MCF 10A (cell line): ENCODE results near the gene ACSL3. TPM values are rescaled to one million over a fixed set of nuclear protein-coding genes. Genes with fewer than 3 reads are reported as not detected.

Experiments
- BruUV-seq: library from RNA; stranded (reverse); fragments of 400-500 nt; replicated peaks from 2 replicates; lab custom pipeline; 2021; lab: Mats Ljungman, UMichigan
- CTCF ChIA-PET: fragments of 300-600 bp; sonication (Branson Sonifier 250); formaldehyde crosslinking; extraction: SDS; loops from one replicate; lab custom pipeline; 2021; ENCODE audit warnings: antibody characterized with exemption, inconsistent platforms; lab: Yijun Ruan, JAX
- POLR2A ChIA-PET: fragments of 300-600, 350-650 bp; sonication (Branson Sonifier 250); formaldehyde crosslinking; extraction: SDS; loops from one replicate; lab custom pipeline; 2020; ENCODE audit warnings: antibody characterized with exemption, inconsistent platforms; lab: Yijun Ruan, JAX
- DNase-seq: peaks from one replicate; pipeline ENCODE4 v3.0.0-alpha.2; 2018; ENCODE audit not compliant: unreplicated experiment
- H3K27ac Mint-ChIP-seq: one replicate; pipeline ENCODE4 v1.8.0; 2022; ENCODE audit warnings: mild to moderate bottlenecking, low read depth, mixed read lengths; ENCODE audit not compliant: unreplicated experiment
- H3K27me3 Mint-ChIP-seq: one replicate; pipeline ENCODE4 v1.8.0; 2022; ENCODE audit warnings: mixed read lengths; ENCODE audit not compliant: insufficient read depth, unreplicated experiment
- H3K36me3 Mint-ChIP-seq: one replicate; pipeline ENCODE4 v1.8.0; 2022; ENCODE audit warnings: mild to moderate bottlenecking, moderate library complexity, mixed read lengths; ENCODE audit not compliant: insufficient read depth, unreplicated experiment
- H3K4me1 Mint-ChIP-seq: one replicate; pipeline ENCODE4 v1.8.0; 2022; ENCODE audit warnings: mixed read lengths; ENCODE audit not compliant: insufficient read depth, unreplicated experiment
- H3K4me3 Mint-ChIP-seq: one replicate; pipeline ENCODE4 v1.8.0; 2022; ENCODE audit warnings: mild to moderate bottlenecking, moderate library complexity, mixed read lengths; ENCODE audit not compliant: unreplicated experiment
- H3K9me3 Mint-ChIP-seq: one replicate; pipeline ENCODE4 v1.8.0; 2022; ENCODE audit warnings: mixed read lengths; ENCODE audit not compliant: unreplicated experiment
- intact Hi-C: fragments of 100-400 bp; cut with micrococcal nuclease; formaldehyde crosslinking; loops from 2 replicates; pipeline ENCODE4 v1.14.1; 2022
- total RNA-seq: library from RNA; stranded (reverse); gene quantifications from 2 replicates; pipeline ENCODE4 v1.2.3, GENCODE V29; 2022
- TF ChIP-seq, protein P1 (sequence below): fragments of 200-600 bp; IDR thresholded peaks from one replicate; pipeline ENCODE4 v1.8.0; 2022; ENCODE audit warnings: antibody characterized with exemption, mild to moderate bottlenecking; ENCODE audit not compliant: unreplicated experiment

ACSL3 gene
- total RNA-seq, 1 experiment from 2014 or later = 183 TPM

DNA sequence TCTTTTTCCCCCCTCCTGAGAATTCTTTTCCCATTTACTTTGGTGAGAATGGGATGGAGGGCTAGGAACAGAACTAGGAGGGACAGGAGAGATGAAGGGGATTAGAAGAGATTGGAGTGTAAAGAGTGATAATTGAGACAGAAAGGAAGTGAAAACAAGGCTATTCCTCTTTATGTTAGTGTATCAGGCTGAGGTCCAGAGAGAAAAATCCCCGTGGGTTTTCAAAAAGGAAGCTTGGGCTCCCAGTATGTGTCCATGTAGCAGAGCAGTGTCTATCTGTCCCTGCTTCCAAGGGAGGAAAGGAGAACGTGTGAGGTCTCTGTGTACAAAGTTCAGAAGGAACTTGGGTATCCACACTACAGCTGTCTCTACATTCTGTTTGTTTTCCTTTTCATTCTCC, 131.3 kb downstream of the ACSL3 start:
- DNase-seq = no peak
- Mint-ChIP-seq H3K27me3 (no peaks in the 10 kb centered on the region), H3K4me3 (no peak overlapping the region), H3K27ac (no peak overlapping the region), H3K9me3 (peaks cover 7% of the 10 kb centered on the region), H3K36me3 (no peaks in the 10 kb centered on the region), H3K4me1 (peaks cover 14% of the 10 kb centered on the region)
- BruUV-seq = no TSS peak
- intact Hi-C loops = no loop called here
- TF ChIP-seq, protein P1, sequence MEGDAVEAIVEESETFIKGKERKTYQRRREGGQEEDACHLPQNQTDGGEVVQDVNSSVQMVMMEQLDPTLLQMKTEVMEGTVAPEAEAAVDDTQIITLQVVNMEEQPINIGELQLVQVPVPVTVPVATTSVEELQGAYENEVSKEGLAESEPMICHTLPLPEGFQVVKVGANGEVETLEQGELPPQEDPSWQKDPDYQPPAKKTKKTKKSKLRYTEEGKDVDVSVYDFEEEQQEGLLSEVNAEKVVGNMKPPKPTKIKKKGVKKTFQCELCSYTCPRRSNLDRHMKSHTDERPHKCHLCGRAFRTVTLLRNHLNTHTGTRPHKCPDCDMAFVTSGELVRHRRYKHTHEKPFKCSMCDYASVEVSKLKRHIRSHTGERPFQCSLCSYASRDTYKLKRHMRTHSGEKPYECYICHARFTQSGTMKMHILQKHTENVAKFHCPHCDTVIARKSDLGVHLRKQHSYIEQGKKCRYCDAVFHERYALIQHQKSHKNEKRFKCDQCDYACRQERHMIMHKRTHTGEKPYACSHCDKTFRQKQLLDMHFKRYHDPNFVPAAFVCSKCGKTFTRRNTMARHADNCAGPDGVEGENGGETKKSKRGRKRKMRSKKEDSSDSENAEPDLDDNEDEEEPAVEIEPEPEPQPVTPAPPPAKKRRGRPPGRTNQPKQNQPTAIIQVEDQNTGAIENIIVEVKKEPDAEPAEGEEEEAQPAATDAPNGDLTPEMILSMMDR = no peak
- CTCF ChIA-PET = interaction anchor here (1.1 kb wide), 1 partner anchor 20 kb away, joined by 3 read pairs; no protein-coding TSS in a partner anchor
- POLR2A ChIA-PET = no interaction called here

Other genes with a start within 250 kb of the ACSL3 start
- 44.8 and 70.3 TPM in 2 replicates for gene FARSB, start 204.9 kb upstream of the ACSL3 start, total RNA-seq
- not detected in 2 replicates for gene MOGAT1, start 189.4 kb upstream of the ACSL3 start, total RNA-seq
- gene KCNE4, start 191.2 kb downstream of the ACSL3 start, total RNA-seq = not detected in 2 replicates